Endothelial cell of hepatic sinusoid (primary cell): Measurements from ENCODE around the gene RPS17.

Experiments
- in situ Hi-C: cut with HindIII; loops from 2 replicates; pipeline ENCODE4 v1.10.0; 2017; ENCODE audit warnings: low sequenced_read_pairs

The RPS17 gene

DNA sequence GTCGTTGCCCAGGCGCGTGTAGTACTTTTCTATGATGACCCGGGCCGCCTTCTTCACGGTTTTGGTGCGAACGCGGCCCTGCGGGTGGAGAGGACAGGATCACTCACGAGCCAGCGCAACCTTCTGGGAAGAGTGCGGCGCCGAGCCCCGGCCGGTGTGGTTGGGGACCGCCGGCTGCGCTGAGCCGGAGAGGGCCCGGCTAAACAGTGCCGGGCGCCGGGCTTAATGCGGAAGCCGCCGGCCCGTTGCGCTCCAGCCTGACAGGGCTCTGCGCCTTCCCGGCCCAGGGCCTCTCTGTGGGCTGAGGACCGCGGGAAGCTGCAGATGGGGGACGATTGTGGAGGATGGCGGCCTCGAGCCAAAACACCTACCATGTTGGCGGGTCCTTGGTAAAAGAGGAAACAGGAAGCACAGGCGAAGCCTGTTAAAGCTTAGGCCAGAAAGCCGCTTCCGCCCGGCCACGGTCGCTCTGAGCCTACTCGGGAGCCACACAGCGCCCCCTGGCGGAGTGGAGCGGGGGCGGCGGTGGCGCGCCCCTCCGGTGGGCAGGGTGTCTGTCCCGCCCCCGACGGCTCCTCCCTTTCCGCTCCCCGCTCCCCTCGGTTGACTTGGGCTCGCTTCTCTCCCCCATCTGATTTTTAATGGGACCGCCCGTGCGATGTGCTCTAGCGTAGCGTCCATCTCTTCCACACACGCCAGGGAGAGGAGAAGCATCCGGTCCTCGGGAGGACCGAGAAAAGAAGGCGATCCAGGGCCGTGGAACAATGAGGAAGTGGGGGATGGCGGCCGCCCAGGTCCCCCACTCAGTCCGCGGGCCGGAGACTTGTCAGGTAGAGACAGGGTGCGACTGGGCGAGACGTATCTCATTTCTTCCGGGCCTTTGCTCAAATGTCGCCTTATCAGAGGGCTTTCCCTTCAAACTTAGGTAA, at the start of gene RPS17:
TSS of gene RPS17 (minus strand) at position 403 of the 929 bp plus-strand sequence. CDS start at position 374, 29 bp downstream.
- in situ Hi-C loops, result loop anchor here (25.0 kb wide), 5 partner anchors 147 to 822 kb away; partner anchors contain the start of gene MEX3B

DNA sequence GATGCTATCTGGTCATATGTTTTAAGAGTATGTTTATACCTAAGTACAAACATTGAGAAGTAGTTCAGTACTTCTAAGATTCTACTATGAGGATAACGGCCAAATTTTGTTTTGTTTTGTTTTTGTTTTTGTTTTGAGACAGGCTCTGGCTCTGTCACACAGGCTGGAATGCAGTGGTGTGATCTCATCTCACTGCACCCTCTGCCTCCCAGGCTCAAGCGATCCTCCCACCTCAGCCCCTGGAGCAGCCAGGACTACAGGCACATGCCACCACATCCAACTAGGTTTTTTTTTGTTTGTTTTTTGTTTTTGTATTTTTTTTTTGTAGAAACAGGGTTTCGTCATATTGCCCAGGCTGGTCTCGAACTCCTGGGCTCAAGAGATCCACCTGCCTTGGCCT, 47.5 kb upstream of the RPS17 start:
- in situ Hi-C loops, result no loop called here

DNA sequence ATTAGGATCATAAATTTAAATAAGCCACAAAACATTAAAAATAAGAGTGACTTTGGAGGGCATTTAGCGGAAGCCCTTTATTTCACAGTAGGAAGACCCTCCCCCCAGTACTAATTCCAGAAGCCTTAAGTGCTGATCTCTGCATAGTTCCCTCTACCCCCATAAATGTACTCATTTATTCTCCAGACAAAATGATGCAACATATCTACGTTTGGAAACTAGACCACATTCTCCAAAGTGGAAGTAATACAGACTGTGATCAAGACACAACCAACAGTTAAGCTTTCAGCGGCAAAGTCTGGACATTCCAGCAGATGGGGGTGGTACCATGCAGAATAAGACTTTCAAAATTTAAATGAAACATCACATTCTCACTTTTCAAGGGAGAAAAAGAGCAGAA, 44.8 kb upstream of the RPS17 start:
- in situ Hi-C loops, result no loop called here

DNA sequence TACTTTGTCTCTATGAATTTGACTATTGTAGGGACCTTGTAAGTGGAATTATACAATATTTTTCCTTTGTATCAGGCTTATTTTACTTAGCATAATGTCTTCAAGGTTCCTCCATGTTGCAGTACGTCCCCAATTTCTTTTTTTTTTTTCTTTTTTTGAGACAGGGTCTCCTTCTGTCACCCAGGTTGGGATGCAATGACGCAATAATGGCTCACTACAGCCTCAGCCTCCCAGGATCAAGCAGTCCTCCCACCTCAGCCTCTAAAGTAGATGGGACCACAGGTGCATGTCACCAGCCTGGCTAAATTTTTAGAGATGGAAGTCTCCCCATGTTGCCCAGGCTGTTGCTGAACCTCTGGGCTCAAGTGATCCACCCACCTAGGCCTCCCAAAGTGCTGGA, 40.5 kb upstream of the RPS17 start:
- in situ Hi-C loops, result no loop called here

DNA sequence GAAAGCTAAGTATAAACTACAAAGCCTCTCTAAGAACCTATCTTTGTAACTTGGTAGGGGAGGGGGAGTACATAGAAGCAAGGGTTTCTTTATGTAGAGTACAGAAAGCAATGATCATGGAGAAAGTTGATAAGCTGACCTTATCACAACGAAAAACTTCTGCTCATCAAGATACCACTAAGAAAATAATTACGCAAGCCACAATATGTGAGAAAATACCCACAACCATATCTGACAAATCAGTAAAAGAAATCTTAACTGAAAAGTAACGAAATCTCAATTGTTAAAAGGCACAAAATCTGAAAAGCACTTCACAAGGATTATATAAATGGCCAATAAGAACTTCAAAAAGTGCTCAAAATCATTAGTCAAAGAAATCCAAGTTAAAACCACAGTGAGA, 35.1 kb upstream of the RPS17 start:
- in situ Hi-C loops, result no loop called here

DNA sequence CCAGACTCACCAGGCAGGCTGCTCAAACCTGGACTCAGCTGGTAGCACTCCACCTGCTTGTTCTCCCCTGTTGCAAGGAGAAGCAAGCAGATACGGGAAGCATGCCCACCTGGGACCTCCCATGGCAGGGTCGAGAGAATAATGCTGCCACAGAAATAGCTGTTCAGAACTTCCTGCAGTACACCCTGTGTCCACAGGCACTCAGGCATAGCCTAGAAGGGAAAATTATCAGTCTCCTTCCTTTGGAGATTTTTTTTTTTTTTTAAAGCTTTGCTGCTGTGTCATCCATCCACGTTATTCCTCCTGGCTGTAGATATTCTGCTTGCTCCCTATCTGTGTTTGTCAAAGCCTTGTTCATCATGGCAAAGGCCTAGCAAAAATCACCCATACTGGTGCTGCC, 32.7 kb upstream of the RPS17 start:
- in situ Hi-C loops, result no loop called here

DNA sequence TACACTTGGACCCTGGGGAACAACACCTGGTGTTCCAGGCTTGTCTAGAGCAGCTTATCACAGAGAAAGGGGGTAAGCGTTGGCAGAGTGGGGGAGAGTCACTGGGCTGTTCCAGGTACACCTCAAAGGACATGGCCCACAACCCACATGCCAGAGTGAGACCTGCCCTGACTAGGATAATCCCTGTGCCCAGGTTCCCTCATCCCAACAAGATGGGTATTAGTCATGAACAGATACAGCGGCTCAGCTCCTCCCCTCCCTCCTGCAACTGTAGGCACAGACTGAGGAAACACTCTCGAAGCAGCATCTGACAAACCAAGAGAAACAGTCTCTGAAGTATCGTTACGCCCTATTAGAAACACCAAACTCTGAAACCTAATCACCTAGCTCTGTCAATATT, 32.1 kb upstream of the RPS17 start:
- in situ Hi-C loops, result no loop called here

DNA sequence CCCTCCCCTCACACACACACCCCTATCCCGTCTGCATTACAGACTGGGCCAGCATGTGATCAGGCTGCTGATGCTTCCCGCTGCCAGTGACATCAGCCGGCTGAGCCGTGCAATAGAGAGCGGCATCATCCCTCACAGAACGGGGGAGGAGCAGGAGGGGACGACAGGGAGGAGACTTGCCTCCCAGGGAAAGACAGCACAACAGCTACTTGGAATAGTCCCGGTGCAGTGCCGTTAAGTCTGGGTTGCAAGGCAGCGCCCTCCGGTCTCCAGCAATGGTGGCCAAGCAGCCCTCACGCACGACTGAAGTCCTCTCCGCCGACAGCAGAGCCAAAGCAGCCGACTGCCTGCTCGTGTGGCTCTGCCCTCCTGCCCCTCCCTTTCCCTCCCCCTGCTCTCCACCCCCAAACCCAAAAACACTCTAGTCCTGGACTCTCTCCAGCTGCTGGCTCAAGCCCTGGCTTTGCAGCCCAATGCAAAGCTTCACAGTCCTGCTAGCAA, 31.5 kb upstream of the RPS17 start:
- in situ Hi-C loops, result no loop called here

DNA sequence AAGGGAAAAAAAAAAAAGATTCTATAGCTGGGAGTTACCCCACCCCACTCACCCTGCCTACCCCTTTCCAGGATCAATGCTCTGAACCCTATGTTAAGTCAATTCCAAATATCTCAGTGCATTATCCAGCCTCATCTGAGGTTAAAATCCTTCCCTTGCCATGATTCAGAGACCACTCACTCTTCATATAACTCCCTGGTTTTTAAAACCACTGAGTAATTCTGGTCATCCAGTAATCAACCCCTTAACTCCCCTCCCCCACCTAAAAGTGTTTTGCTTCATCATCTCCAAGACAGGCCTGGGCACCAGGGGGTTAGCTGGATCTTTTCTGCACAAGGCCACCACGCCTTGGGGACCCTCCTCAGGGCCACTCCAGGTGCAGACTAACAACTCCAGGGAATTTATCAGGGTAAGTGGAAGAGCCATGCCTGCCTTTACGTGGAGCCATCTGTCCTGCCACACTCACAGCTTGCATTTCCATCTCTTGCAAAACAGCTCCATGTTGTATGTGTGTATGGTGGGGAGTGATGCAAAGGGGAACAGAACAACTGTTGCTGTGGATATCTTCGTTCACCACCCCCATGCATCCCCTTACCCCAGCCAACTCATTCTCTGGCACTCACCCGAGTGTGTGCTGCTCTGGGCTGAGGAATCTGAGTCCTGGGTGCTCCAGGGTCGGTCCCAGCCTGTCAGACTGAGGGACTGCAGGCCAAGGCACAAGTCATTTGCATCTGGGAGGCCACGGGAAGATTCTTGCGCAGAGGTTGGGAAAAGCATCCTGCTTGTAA, 30.7 kb upstream of the RPS17 start:
- in situ Hi-C loops, result no loop called here

DNA sequence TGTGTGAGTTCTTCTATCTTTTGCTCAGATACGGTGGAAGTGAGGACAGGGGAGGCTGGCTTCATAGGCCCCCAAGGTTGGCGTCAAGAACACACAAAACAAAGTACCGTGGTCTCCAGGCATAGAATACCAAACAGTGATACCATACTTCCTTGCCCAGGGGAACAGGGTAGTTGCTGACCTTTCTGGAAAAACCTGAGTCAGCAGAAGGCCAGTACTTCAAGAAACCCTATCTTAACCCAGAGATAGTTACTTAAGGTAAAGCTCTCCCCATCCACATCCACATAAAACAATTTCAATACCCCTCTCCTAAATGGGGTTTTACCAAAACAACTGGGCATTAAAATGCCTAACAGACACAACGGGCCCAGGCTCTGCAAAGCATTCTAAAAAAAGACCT, 29.6 kb upstream of the RPS17 start:
- in situ Hi-C loops, result no loop called here

DNA sequence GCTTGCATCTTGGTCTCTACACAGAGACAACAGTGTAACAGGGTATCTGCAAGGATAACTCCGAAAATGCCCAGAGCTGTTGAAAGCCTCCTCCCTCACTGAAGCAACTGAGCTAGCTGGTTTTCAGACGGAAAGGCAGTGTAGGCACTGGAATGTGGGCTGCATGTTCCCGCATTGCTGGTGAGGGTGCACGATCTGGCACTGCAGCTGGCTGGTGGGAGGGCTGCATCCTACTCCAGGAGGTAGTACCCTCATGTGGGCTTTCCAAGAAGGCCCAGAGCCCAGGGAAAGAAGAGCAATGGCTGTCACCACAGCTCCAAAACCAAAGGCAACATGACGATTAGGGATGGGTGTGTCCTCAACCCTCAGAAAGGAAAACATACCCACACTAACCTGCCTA, 28.7 kb upstream of the RPS17 start:
- in situ Hi-C loops, result no loop called here

DNA sequence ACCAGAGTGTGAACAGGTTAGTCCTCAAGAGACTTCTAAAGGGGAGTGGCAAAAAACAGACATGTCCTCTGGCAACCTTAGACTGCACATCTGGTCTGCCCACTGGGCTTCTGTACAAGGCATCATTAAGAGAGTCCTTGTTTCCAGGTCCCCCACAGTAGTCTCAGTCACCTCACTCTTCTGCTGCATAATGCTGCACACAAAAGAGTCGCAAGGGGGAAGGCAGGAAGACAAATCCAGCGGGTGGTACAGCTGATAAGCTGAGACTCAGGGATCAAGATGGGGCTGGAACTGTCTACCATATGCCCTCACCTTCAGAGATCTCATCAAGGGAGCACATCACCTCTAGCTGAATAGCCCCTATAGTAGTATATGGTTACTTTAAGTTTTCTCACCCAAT, 27.4 kb upstream of the RPS17 start:
- in situ Hi-C loops, result no loop called here

DNA sequence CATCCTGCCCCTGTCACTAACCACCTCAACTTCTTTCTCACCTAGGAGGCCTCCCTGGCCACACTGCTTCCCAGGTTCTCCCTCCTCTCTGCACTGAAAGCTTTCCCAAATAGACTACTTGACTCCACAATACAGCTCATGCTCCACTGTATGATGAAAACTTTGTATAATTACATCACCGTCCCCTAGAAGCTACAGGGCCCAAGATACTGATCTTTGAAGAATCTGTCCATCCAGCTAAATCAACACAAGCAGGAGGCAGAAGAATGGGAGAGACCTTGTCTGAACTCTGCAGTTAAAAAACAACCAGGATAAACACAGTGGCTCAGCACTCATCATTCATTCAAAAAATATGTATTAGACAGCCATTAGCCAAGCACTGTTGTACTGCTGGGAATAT, 26.4 kb upstream of the RPS17 start:
- in situ Hi-C loops, result no loop called here

DNA sequence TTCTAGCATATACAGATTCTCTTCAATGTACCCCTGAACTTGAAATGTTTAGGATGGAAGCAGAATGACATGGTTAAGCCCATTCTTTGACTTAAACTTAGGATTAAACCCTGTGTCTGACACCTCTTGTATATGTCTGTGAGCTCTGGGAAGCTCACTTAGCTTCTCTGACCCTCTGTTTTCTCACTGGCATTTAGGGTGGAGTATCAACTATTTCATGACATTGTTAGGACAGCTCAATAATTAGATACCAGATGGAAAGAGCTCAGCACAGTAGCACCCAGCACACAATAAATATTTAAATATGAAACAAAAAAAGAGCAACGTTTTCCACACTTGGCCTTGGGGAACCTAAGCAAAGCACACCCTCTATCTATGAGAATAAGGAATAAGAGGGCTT, 18.2 kb upstream of the RPS17 start:
- in situ Hi-C loops, result no loop called here

DNA sequence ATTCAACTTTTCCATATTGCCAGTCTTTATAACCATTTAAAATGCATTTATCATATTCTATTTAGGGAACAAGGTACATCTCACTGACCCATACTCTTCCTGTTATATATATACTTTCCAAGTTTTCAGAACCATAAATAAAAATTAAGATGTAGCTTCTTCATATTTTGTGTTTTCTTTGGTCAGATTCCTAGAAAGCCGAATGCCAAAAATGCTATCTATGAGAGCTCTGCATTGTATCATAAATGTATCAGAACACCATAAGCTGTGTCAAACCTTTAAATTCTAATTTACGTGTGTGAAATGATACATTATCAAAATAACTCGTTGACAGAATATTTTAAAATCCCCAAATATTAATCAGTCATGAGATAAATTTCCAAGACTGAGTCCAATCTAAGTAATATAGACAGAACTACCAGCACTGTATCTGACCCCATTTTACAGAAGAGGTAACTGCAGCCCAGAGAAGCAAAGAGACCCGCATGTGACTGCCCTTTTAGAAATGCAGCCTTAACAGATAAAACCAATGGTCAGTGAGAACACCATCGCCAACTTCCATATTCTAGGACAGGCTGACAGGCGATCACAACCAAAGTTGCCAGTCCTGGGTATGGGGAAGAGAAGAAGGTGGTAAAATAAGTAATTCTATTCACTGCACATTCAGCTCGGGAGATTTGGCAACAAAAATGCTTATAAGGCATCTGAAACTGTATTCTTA, 16.2 kb upstream of the RPS17 start:
- in situ Hi-C loops, result no loop called here

DNA sequence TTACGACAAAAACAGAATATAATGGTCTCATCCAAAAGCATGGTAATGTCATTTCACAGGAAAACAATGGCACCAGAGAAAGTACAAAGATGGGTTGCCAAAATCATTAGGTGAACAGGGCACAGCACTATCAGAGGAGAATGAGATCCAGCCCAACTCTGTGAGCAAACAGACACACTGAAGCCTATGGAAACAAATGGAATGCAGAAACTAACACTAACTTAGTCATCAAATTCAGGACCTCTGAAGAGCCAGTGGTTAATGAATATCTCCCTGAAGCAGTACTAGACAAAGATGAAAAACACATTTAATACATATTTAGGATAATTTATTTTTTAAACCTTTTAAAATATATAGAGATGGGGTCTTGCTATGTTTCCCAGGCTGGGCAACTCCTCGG, 14.6 kb upstream of the RPS17 start:
- in situ Hi-C loops, result no loop called here

DNA sequence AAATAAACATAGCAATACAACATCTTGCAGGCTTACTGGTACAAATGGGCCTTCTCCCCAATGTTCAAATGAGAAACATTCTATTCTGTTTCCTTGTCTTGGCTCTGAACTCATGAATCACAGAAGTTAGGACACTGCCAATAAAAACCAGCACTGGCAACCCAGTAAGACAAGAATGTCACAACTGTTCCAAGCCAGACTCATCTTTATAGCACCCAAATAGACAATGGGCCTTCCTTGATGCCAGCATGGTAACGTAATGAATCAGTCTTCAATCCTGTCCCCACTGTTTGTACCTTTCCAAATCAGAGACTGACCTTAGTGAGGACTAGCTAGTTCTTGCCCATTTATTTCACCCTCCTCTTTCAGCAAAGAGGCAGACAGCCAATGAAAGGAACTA, 14.1 kb upstream of the RPS17 start:
- in situ Hi-C loops, result no loop called here

DNA sequence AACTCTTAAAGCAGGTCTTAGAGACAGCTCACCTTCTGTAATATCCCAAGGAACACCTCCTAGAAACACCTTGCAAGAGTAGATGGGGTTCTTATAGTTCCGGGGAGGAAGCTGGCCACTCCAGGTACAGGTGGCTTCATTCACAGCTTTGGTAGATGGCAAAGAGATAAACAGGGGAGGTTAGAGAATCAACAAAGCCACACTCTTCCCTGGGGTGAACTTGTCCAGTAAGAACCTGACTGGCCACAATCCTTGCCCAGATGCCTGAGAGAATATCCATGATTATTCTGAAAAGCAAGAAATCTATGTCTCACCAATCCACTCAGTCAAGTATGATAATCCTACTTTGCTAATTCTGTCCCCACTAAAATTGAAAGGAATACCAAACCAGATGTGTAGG, 13.6 kb upstream of the RPS17 start:
- in situ Hi-C loops, result no loop called here

DNA sequence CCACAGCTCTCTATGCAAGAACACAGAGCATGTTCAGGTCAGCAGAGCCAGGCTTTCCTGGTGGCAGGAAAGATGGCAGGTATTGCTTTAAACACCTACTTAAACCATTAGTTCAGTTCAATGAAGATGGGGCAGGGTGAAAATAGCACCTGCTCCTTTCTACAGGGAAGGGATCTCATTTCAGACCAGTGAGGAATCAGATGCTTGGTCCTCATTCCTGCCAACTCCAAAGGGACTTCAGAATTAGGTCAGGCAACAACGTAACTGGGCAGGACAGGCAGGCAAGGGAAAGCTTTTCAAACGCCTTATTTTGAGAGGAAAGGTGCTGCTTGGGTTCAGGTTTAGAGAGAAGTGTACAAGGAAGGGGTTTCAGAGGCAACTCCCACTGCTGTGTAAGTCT, 12.6 kb upstream of the RPS17 start:
- in situ Hi-C loops, result no loop called here

DNA sequence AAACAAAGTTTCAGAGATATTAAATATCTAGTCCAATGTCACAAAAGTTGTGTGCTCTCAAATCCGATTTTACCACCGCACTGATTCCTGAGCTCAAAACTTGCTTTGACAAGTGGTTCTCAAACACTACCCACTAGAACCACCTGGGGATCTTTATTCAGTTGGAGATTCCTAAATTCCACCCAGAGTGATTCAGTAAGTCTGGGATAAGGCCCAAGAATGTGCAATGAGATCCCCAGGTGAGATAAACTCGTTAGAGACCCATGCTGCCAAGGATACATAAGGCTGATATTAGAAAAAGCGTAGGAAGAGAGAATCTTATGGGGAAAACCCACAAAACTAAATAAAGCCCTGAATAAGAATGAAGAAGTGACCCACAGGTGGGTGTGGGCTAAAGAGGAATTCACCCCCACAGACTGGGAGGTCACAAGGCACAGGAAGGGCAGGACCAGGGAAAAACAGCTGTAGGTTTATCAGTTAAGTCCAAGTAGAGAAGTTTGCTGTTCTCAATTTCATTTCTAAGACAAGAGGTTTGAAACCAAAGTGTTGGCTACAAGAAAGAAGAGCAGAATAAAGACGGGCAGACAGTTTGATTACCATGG, 11.5 kb upstream of the RPS17 start:
- in situ Hi-C loops, result no loop called here

DNA sequence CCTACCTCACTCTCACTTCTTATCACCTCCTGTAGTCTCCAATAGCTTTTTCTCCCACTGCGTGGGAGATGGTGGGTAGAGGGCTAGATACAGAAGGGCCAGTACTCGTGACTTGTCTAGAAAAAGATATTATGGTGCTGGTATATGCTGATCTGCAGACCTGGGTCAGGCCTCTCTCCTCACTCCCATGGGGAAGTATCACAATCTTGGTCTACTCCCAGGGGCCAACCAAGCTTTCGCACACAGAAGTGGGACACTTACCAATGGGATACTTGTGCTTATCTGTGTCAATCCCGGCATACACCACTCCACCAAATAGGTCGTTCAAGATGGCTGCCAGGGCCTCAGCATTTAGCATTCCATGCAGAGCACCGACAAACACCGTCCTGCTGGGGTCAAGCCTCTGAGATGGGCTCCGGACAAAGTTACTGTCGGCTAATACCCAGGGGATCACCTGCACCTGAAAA, 9.0 kb upstream of the RPS17 start:
- in situ Hi-C loops, result loop anchor here (25.0 kb wide), 5 partner anchors 138 to 813 kb away; partner anchors contain the start of gene MEX3B
